PFSK-1 (cell line): Measurements from ENCODE around the gene TOX2.

ENCODE experiments used
- FOXP2 ChIP-seq: optimal IDR thresholded peaks from 2 replicates; pipeline ENCODE3; 2011; ENCODE audit warnings: borderline replicate concordance, control low read depth, inconsistent platforms; ENCODE audit not compliant: insufficient read depth; ENCODE audit errors: extremely low read length, extremely low read depth
- POLR2AphosphoS5 ChIP-seq: IDR thresholded peaks from 2 replicates; pipeline ENCODE4 v1.6.1; 2012; ENCODE audit warnings: low read depth, mild to moderate bottlenecking, control low read depth, low read length, moderate library complexity
- REST ChIP-seq, 2 experiments: IDR thresholded peaks; 2 replicates each; pipeline versions ENCODE4 v1.6.1 to v1.8.0; 2011 to 2012; ENCODE audit warnings: low read depth in 2 of 2, low read length in 2 of 2, control low read depth in 1 of 2, inconsistent platforms in 1 of 2, mild to moderate bottlenecking in 1 of 2, moderate library complexity in 1 of 2; ENCODE audit not compliant: insufficient read depth in 1 of 2
- SIN3A ChIP-seq: IDR thresholded peaks from 2 replicates; pipeline ENCODE4 v1.6.1; 2012; ENCODE audit warnings: mild to moderate bottlenecking, low read length, moderate library complexity, borderline replicate concordance; ENCODE audit not compliant: insufficient read depth
- TAF1 ChIP-seq: IDR thresholded peaks from 2 replicates; pipeline ENCODE4 v1.6.1; 2012; ENCODE audit warnings: low read length, control low read depth, borderline replicate concordance; ENCODE audit not compliant: insufficient read depth

TOX2 gene

GRCh38 chr20:43919686-43920403 lies 5.2 kb downstream of the TOX2 start:
- no peak for TF ChIP-seq POLR2AphosphoS5
- no peak for TF ChIP-seq SIN3A
- no peak for TF ChIP-seq FOXP2
- no peak for TF ChIP-seq TAF1
- no peak for TF ChIP-seq REST (IDR thresholded peaks at IDR 0.05; ENCODE audit: insufficient read depth in 1 of 2, low read depth in 2 of 2, low read length in 2 of 2)

GRCh38 chr20:43920797-43921196 lies 6.1 kb downstream of the TOX2 start:
- TF ChIP-seq SIN3A (no peak), FOXP2 (no peak), TAF1 (no peak)

GRCh38 chr20:43921227-43921780 lies 6.7 kb downstream of the TOX2 start:
- TF ChIP-seq POLR2AphosphoS5, result no peak
- TF ChIP-seq REST (IDR thresholded peaks at IDR 0.05; ENCODE audit: insufficient read depth in 1 of 2, low read depth in 2 of 2, low read length in 2 of 2), result no peak
- TF ChIP-seq SIN3A, result no peak
- TF ChIP-seq TAF1, result no peak
- TF ChIP-seq FOXP2, result no peak

GRCh38 chr20:43922614-43923013 lies 8.0 kb downstream of the TOX2 start:
- no peak for TF ChIP-seq FOXP2
- TF ChIP-seq SIN3A, result no peak
- no peak for TF ChIP-seq POLR2AphosphoS5
- TF ChIP-seq REST (IDR thresholded peaks at IDR 0.05; ENCODE audit: insufficient read depth in 1 of 2, low read depth in 2 of 2, low read length in 2 of 2), result no peak
- no peak for TF ChIP-seq TAF1

- TF ChIP-seq REST (IDR thresholded peaks at IDR 0.05; ENCODE audit: insufficient read depth in 1 of 2, low read depth in 2 of 2, low read length in 2 of 2) (no peak), FOXP2 (no peak), TAF1 (no peak), POLR2AphosphoS5 (no peak), SIN3A (no peak)
Measured at GRCh38 chr20:43923322-43923721, 8.7 kb downstream of the TOX2 start.
